H9 (cell line): ENCODE data around the gene GNL3. TPM values are rescaled to one million over a fixed set of nuclear protein-coding genes. Genes with fewer than 3 reads are reported as not detected.

ENCODE experiments used
- DNase-seq: peaks from one replicate; pipeline ENCODE4 v3.0.0-alpha.2; 2017
- H2AFZ ChIP-seq: one replicate; pipeline ENCODE4 v1.6.1; 2013; ENCODE audit warnings: mild to moderate bottlenecking, low read length, control low read depth, moderate library complexity
- H2AK5ac ChIP-seq: 2 replicates; pipeline ENCODE4 v1.6.1; 2013; ENCODE audit warnings: low read length, control low read depth, mixed read lengths; ENCODE audit not compliant: insufficient read length
- H2BK120ac ChIP-seq: one replicate; pipeline ENCODE4 v1.6.1; 2013; ENCODE audit warnings: low read depth, mild to moderate bottlenecking, low read length, control low read depth, inconsistent platforms; ENCODE audit not compliant: poor library complexity, severe bottlenecking
- H2BK12ac ChIP-seq: 2 replicates; pipeline ENCODE4 v1.6.1; 2013; ENCODE audit warnings: low read length, control low read depth, mixed read lengths, low read depth; ENCODE audit not compliant: insufficient read length
- H2BK15ac ChIP-seq: 2 replicates; pipeline ENCODE4 v1.6.1; 2013; ENCODE audit warnings: low read depth, low read length, control low read depth
- H2BK20ac ChIP-seq: one replicate; pipeline ENCODE4 v1.6.1; 2013; ENCODE audit warnings: low read depth, mild to moderate bottlenecking, low read length, control low read depth, inconsistent platforms; ENCODE audit not compliant: poor library complexity, severe bottlenecking
- H2BK5ac ChIP-seq: 2 replicates; pipeline ENCODE4 v1.6.1; 2013; ENCODE audit warnings: low read length, control low read depth, mixed read lengths; ENCODE audit not compliant: insufficient read length
- H3K14ac ChIP-seq: 2 replicates; pipeline ENCODE4 v1.6.1; 2013; ENCODE audit warnings: low read length, control low read depth; ENCODE audit not compliant: insufficient read depth
- H3K18ac ChIP-seq: 2 replicates; pipeline ENCODE4 v1.6.1; 2013; ENCODE audit warnings: low read depth, mild to moderate bottlenecking, mixed read lengths, low read length, control low read depth; ENCODE audit not compliant: insufficient read length
- H3K23ac ChIP-seq: 2 replicates; pipeline ENCODE4 v1.6.1; 2013; ENCODE audit warnings: low read length, control low read depth, mixed read lengths, low read depth; ENCODE audit not compliant: insufficient read length
- H3K23me2 ChIP-seq: 2 replicates; pipeline ENCODE4 v1.6.1; 2013; ENCODE audit warnings: low read depth, mild to moderate bottlenecking, mixed read lengths, low read length, control low read depth; ENCODE audit not compliant: insufficient read length, poor library complexity, severe bottlenecking
- H3K27ac ChIP-seq: 2 replicates; pipeline ENCODE4 v1.5.1; 2013; ENCODE audit warnings: low read length, control low read depth, mixed read lengths, low read depth; ENCODE audit not compliant: insufficient read length
- H3K27me3 ChIP-seq: 2 replicates; pipeline ENCODE4 v1.6.1; 2013; ENCODE audit warnings: low read length, control low read depth, inconsistent platforms; ENCODE audit not compliant: insufficient read depth
- H3K4ac ChIP-seq: 2 replicates; pipeline ENCODE4 v1.6.1; 2013; ENCODE audit warnings: low read depth, mild to moderate bottlenecking, control low read depth, inconsistent platforms, low read length, moderate library complexity
- H3K4me1 ChIP-seq: 2 replicates; pipeline ENCODE4 v1.6.1; 2013; ENCODE audit warnings: low read length, control low read depth, inconsistent platforms; ENCODE audit not compliant: insufficient read depth
- H3K4me2 ChIP-seq: 2 replicates; pipeline ENCODE4 v1.6.1; 2013; ENCODE audit warnings: low read length, control low read depth, mixed read lengths; ENCODE audit not compliant: insufficient read length, insufficient read depth
- H3K56ac ChIP-seq: 2 replicates; pipeline ENCODE4 v1.6.1; 2013; ENCODE audit warnings: low read depth, mild to moderate bottlenecking, mixed read lengths, low read length, control low read depth; ENCODE audit not compliant: insufficient read length
- H3K79me1 ChIP-seq: 2 replicates; pipeline ENCODE4 v1.6.1; 2013; ENCODE audit warnings: low read depth, mild to moderate bottlenecking, moderate library complexity, low read length, control low read depth, inconsistent platforms; ENCODE audit not compliant: insufficient read depth, poor library complexity, severe bottlenecking
- H3K79me2 ChIP-seq: 2 replicates; pipeline ENCODE4 v1.6.1; 2013; ENCODE audit warnings: low read length, control low read depth, inconsistent platforms; ENCODE audit not compliant: insufficient read depth
- H3K9ac ChIP-seq: 2 replicates; pipeline ENCODE4 v1.6.1; 2013; ENCODE audit warnings: low read length, control low read depth, mixed read lengths; ENCODE audit not compliant: insufficient read length; ENCODE audit errors: extremely low read depth
- H3K9me3 ChIP-seq: one replicate; pipeline ENCODE4 v1.6.1; 2013; ENCODE audit warnings: low read depth, low read length, inconsistent platforms; ENCODE audit not compliant: control insufficient read depth
- H3T11ph ChIP-seq: one replicate; pipeline ENCODE4 v1.6.1; 2013; ENCODE audit warnings: mild to moderate bottlenecking, low read length, control low read depth, inconsistent platforms
- H4K20me1 ChIP-seq: one replicate; pipeline ENCODE4 v1.6.1; 2013; ENCODE audit not compliant: control insufficient read depth, insufficient read length, insufficient read depth
- H4K5ac ChIP-seq: 2 replicates; pipeline ENCODE4 v1.6.1; 2013; ENCODE audit warnings: low read depth, mild to moderate bottlenecking, mixed read lengths, low read length, control low read depth; ENCODE audit not compliant: insufficient read length
- H4K8ac ChIP-seq: replicated peaks from 2 replicates; pipeline ENCODE4 v1.6.1; 2013; ENCODE audit warnings: low read length, control low read depth, mixed read lengths, low read depth; ENCODE audit not compliant: insufficient read length
- H4K91ac ChIP-seq: 2 replicates; pipeline ENCODE4 v1.6.1; 2013; ENCODE audit warnings: low read depth, mild to moderate bottlenecking, moderate library complexity, mixed read lengths, low read length, control low read depth; ENCODE audit not compliant: insufficient read length
- H3K27ac Mint-ChIP-seq, 3 experiments: 2 replicates in 2 of 3; 3 replicates in 1 of 3; pipeline ENCODE4 v1.8.0; 2020 to 2021; ENCODE audit warnings: mixed read lengths in 3 of 3, mild to moderate bottlenecking in 1 of 3, moderate library complexity in 1 of 3
- H3K27me3 Mint-ChIP-seq: 2 replicates; pipeline ENCODE4 v1.8.0; 2021; ENCODE audit warnings: low read depth, mild to moderate bottlenecking, moderate library complexity, mixed read lengths
- H3K36me3 Mint-ChIP-seq, 3 experiments: 2 replicates in 2 of 3; 3 replicates in 1 of 3; pipeline ENCODE4 v1.8.0; 2020 to 2021; ENCODE audit warnings: low read depth in 3 of 3, mixed read lengths in 3 of 3; ENCODE audit not compliant: insufficient read depth in 1 of 3
- H3K4me1 Mint-ChIP-seq, 2 experiments: 2 replicates each; pipeline ENCODE4 v1.8.0; 2020; ENCODE audit warnings: mixed read lengths in 2 of 2
- H3K4me3 Mint-ChIP-seq, 2 experiments: 2 replicates in 1 of 2; 3 replicates in 1 of 2; pipeline ENCODE4 v1.8.0; 2020 to 2021; ENCODE audit warnings: mild to moderate bottlenecking in 2 of 2, mixed read lengths in 2 of 2, moderate library complexity in 1 of 2
- H3K9me3 Mint-ChIP-seq, 2 experiments: 2 replicates in 1 of 2; 3 replicates in 1 of 2; pipeline ENCODE4 v1.8.0; 2020; ENCODE audit warnings: mild to moderate bottlenecking in 2 of 2, mixed read lengths in 2 of 2, moderate library complexity in 1 of 2
- CTCF ChIP-seq: fragments of 200-600 bp; sonication (generic); conservative IDR thresholded peaks from 3 replicates; pipeline ENCODE4 v1.8.0; 2021; ENCODE audit warnings: antibody characterized with exemption, mild to moderate bottlenecking
- WGBS: extraction: QIAGEN DNeasy Blood & Tissue Kit; methylation state at CpG from one replicate; pipeline ENCODE4 v1.1.7; 2013; ENCODE audit warnings: missing lambda C conversion rate, low lambda C conversion rate, mixed read lengths; ENCODE audit not compliant: insufficient read length; ENCODE audit errors: extremely low coverage; 5-methylcytosine and 5-hydroxymethylcytosine counted together
- total RNA-seq: library from RNA; stranded (reverse); gene quantifications from 2 replicates; pipeline ENCODE4 v1.2.1, GENCODE V29; 2021

The GNL3 gene
- total RNA-seq, 1 experiment from 2014 or later, result 250 TPM

DNA sequence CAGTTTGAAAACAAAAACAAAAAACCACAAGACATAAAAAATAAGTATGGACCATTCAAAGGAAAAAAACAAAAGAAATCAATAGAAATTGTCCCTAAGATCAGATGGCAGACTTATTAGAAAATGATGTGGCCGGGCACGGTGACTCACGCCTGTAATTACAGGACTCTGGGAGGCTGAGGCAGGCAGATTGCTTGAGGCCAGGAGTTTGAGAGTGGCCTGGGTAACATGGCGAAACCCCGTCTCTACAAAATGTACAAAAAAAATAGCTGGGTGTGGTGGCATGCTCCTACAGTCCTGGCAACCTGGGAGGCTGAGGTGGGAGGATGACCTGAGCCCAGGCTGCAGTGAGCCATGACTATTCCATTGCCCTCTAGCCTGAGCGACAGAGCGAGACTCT, 36.7 kb downstream of the GNL3 start:
- no peak overlapping the region for H2AFZ ChIP-seq
- H4K8ac ChIP-seq, result no peak overlapping the region
- no peak overlapping the region for H3K4ac ChIP-seq
- DNase-seq, result no peak
- no peaks in the 10 kb centered on the region for H3K27me3 ChIP-seq
- H3K9me3 ChIP-seq, result no peaks in the 10 kb centered on the region
- no peak overlapping the region for H2BK5ac ChIP-seq
- no peak overlapping the region for H2BK12ac ChIP-seq
- no peaks in the 10 kb centered on the region for H3K79me2 ChIP-seq
- no peak overlapping the region for H3K9ac ChIP-seq
- H3K18ac ChIP-seq, result no peak overlapping the region
- no CpG with 5 or more reads among the region's 7 CpGs for WGBS
- H3K14ac ChIP-seq, result no peak overlapping the region
- H2BK15ac ChIP-seq, result no peak overlapping the region
- no peaks in the 10 kb centered on the region for H4K20me1 ChIP-seq
- H3K4me1 ChIP-seq, result no peaks in the 10 kb centered on the region
- no peaks in the 10 kb centered on the region for H3K4me1 Mint-ChIP-seq
- H3K36me3 Mint-ChIP-seq, result peaks cover 6 to 9% (median 8%) of the 10 kb centered on the region in 3 experiments
- H3K4me2 ChIP-seq, result no peak overlapping the region
- no peak overlapping the region for H2BK120ac ChIP-seq
- H4K91ac ChIP-seq, result no peak overlapping the region
- no peak overlapping the region for H3K4me3 Mint-ChIP-seq
- no peak overlapping the region for H3K56ac ChIP-seq
- no peak overlapping the region for H3T11ph ChIP-seq
- no peak overlapping the region for H3K27ac Mint-ChIP-seq
- no peak overlapping the region for H2AK5ac ChIP-seq
- TF ChIP-seq CTCF, result no peak
- no peak overlapping the region for H3K23ac ChIP-seq
- no peaks in the 10 kb centered on the region for H3K23me2 ChIP-seq
- no peak overlapping the region for H3K27ac ChIP-seq
- H3K79me1 ChIP-seq, result no peaks in the 10 kb centered on the region
- peaks cover 2 to 3% of the 10 kb centered on the region in 2 experiments; a peak in 2 of 5 replicates for H3K9me3 Mint-ChIP-seq
- H3K27me3 Mint-ChIP-seq, result no peaks in the 10 kb centered on the region
- H4K5ac ChIP-seq, result no peak overlapping the region
- no peak overlapping the region for H2BK20ac ChIP-seq
